H1 (cell line): Measurements from ENCODE around the gene KCNA5.

Experiments used
- BCL11A ChIP-seq, 2 experiments: IDR thresholded peaks; one replicate each; pipeline ENCODE4 v1.6.1; 2011; ENCODE audit warnings: low read depth in 2 of 2, low read length in 2 of 2, mild to moderate bottlenecking in 2 of 2
- GABPA ChIP-seq: IDR thresholded peaks from 2 replicates; pipeline ENCODE4 v1.6.1; 2011; ENCODE audit warnings: mild to moderate bottlenecking, low read length, moderate library complexity, borderline replicate concordance; ENCODE audit not compliant: insufficient read depth
- JUN ChIP-seq: IDR thresholded peaks from 2 replicates; pipeline ENCODE4 v1.6.1; 2011; ENCODE audit warnings: low read depth, mild to moderate bottlenecking, improper control_type of control experiment, low read length
- RAD21 ChIP-seq, 2 experiments: IDR thresholded peaks in 1 of 2; conservative IDR thresholded peaks in 1 of 2; 2 replicates each; pipeline ENCODE4 v1.6.1; 2011; ENCODE audit warnings: low read depth in 2 of 2, low read length in 2 of 2, improper control_type of control experiment in 1 of 2, inconsistent platforms in 1 of 2, mild to moderate bottlenecking in 1 of 2, moderate library complexity in 1 of 2
- TAF1 ChIP-seq: IDR thresholded peaks from 2 replicates; pipeline ENCODE4 v1.6.1; 2011; ENCODE audit warnings: mild to moderate bottlenecking, low read depth, low read length
- TF ChIP-seq, protein P1 (sequence below): IDR thresholded peaks from 2 replicates; pipeline ENCODE4 v1.6.1; 2012; ENCODE audit warnings: inconsistent platforms
- TF ChIP-seq, protein P2 (sequence below): IDR thresholded peaks from 2 replicates; pipeline ENCODE4 v1.6.1; 2012; ENCODE audit warnings: low read length, inconsistent platforms
- TF ChIP-seq, protein P3 (sequence below), 3 experiments: IDR thresholded peaks; 1 replicate in 2 of 3; 2 replicates in 1 of 3; pipeline versions ENCODE4 v1.5.1 to v1.6.1; 2011; ENCODE audit warnings: low read length in 3 of 3, mild to moderate bottlenecking in 3 of 3, inconsistent platforms in 2 of 3, low read depth in 1 of 3, moderate library complexity in 1 of 3; ENCODE audit not compliant: insufficient read depth in 1 of 3; ENCODE audit errors: control extremely low read depth in 1 of 3

DNA sequence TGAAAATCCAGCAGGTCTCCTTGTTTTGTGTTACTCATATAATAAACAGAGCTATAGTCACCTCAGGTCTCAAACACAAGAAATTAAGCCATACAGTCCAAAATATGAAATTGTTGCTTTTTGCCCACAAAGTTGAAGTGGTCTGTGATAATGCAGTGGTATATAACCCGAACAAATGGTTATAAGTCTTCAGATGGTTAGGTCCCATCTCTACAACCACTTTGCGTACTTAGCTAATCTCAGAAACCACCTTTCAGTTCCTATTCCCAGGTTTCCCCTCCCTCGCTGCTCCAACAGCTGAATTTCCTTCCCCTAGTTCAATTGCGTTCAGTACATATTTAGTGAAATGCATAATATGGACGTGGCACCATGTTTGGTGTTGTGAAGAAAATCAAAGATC is 3.3 kb upstream of the KCNA5 start:
- TF ChIP-seq TAF1: no peak
- TF ChIP-seq BCL11A (IDR thresholded peaks at IDR 0.05; ENCODE audit: low read depth in 2 of 2, low read length in 2 of 2): no peak
- TF ChIP-seq, protein P1, sequence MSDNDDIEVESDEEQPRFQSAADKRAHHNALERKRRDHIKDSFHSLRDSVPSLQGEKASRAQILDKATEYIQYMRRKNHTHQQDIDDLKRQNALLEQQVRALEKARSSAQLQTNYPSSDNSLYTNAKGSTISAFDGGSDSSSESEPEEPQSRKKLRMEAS: no peak
- TF ChIP-seq, protein P2, sequence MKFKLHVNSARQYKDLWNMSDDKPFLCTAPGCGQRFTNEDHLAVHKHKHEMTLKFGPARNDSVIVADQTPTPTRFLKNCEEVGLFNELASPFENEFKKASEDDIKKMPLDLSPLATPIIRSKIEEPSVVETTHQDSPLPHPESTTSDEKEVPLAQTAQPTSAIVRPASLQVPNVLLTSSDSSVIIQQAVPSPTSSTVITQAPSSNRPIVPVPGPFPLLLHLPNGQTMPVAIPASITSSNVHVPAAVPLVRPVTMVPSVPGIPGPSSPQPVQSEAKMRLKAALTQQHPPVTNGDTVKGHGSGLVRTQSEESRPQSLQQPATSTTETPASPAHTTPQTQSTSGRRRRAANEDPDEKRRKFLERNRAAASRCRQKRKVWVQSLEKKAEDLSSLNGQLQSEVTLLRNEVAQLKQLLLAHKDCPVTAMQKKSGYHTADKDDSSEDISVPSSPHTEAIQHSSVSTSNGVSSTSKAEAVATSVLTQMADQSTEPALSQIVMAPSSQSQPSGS: no peak
- TF ChIP-seq, protein P3, sequence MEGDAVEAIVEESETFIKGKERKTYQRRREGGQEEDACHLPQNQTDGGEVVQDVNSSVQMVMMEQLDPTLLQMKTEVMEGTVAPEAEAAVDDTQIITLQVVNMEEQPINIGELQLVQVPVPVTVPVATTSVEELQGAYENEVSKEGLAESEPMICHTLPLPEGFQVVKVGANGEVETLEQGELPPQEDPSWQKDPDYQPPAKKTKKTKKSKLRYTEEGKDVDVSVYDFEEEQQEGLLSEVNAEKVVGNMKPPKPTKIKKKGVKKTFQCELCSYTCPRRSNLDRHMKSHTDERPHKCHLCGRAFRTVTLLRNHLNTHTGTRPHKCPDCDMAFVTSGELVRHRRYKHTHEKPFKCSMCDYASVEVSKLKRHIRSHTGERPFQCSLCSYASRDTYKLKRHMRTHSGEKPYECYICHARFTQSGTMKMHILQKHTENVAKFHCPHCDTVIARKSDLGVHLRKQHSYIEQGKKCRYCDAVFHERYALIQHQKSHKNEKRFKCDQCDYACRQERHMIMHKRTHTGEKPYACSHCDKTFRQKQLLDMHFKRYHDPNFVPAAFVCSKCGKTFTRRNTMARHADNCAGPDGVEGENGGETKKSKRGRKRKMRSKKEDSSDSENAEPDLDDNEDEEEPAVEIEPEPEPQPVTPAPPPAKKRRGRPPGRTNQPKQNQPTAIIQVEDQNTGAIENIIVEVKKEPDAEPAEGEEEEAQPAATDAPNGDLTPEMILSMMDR (IDR thresholded peaks at IDR 0.05; ENCODE audit: control extremely low read depth in 1 of 3, insufficient read depth in 1 of 3, low read depth in 1 of 3, low read length in 3 of 3): no peak
- TF ChIP-seq JUN: no peak
- no peak for TF ChIP-seq RAD21 (IDR thresholded peaks at IDR 0.05 in 1 of 2, conservative IDR thresholded peaks at IDR 0.05 in 1 of 2; ENCODE audit: low read depth in 2 of 2, low read length in 2 of 2)
- no peak for TF ChIP-seq GABPA
